Stimulated activated effector memory CD8-positive, alpha-beta T cell treated with anti-CD3 and anti-CD28 coated beads, Interleukin-12 subunit alpha, Interleukin-12 subunit beta, amount 100 ng/mL, for 72 hours (primary cell): Measurements from ENCODE around the gene PTAFR.

ENCODE experiments used
- ATAC-seq: fragments of 150-1000 bp; cut with Tn5 transposase; 2 replicates; pipeline ENCODE4 v1.10.0; 2021
- DNase-seq, 2 donors: peaks; one replicate each; pipeline ENCODE4 v3.0.0; 2021 to 2022; ENCODE audit warnings: low spot score in 2 of 2
- H3K27ac Mint-ChIP-seq: one replicate; pipeline ENCODE4 v1.8.0; 2022; ENCODE audit warnings: mild to moderate bottlenecking, mixed read lengths
- H3K36me3 Mint-ChIP-seq: one replicate; pipeline ENCODE4 v1.8.0; 2022; ENCODE audit warnings: mild to moderate bottlenecking, mixed read lengths
- H3K4me1 Mint-ChIP-seq: one replicate; pipeline ENCODE4 v1.8.0; 2022; ENCODE audit warnings: mixed read lengths
- H3K4me3 Mint-ChIP-seq: one replicate; pipeline ENCODE4 v1.8.0; 2022; ENCODE audit warnings: mild to moderate bottlenecking, mixed read lengths
- H3K9me3 Mint-ChIP-seq: one replicate; pipeline ENCODE4 v1.8.0; 2022; ENCODE audit warnings: mixed read lengths

Gene PTAFR

DNA sequence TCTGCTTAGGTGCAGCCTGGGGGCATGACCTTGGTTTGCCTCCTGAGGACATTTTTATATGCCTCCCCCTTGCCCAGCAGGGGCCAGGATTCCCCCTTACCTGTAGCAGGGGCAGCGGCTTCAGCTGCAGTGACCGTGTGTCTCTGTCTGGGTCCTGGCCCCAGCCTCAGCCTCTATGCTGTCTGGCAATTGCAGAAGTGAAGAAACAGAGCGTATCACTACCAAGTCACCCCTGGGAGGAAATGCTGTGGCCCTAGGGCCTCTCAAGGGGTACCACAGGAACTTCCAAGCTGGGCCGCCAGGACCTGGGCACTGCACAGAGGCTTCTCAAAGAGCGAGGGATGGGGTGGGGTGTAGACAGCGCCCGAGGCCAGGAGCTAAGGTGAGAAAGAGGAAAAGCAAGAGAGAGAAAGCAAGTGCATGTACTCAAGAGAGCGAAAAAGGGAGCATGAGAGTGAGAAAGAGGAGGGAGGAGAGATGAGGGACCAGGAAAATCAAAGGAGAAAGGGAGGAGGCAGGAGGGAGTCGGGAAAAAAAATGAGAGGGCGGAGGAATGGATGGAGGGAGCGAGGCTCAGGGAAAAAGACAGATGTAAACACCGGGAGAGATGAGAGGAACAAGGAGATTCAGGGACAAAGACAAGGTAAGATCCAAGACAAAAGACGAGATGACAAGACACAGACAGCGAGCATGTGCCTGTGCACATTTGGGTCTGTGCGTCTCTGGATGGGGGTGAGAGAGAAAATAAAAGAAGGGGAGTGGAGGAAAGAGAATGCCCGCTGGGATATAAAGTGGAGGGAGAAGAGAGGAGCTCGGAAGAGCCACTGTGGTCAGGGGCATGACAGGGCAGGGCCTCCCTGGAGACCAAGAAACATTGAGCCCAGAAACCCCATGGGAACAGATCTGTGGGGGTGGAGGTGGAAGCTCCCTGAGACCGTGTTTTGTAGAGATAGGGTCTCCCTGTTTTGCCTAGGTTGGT, at the start of gene PTAFR:
Gene PTAFR (minus strand): TSS at position 199 of the 979 bp plus-strand sequence. CDS start 25,669 bp downstream, outside the sequence.
- Mint-ChIP-seq H3K9me3 (no peaks in the 10 kb centered on the region), H3K4me3 (no peak within 1 kb of the TSS), H3K4me1 (peaks cover 51% of the 10 kb centered on the region), H3K36me3 (no peaks in the 10 kb centered on the region), H3K27ac (no peak within 1 kb of the TSS)
- DNase-seq (no peak), ATAC-seq (no peak)

- peaks cover 85% of the 10 kb centered on the region for H3K36me3 Mint-ChIP-seq
- no peak for DNase-seq
- H3K27ac Mint-ChIP-seq, result no peak overlapping the region
- no peak for ATAC-seq
- no peaks in the 10 kb centered on the region for H3K9me3 Mint-ChIP-seq
- H3K4me1 Mint-ChIP-seq, result no peaks in the 10 kb centered on the region
- no peak overlapping the region for H3K4me3 Mint-ChIP-seq
These were observed 36.8 kb upstream of the PTAFR start for GRCh38 chr1:28213315-28213714.

- no peak overlapping the region for H3K4me3 Mint-ChIP-seq
- ATAC-seq (no peak), DNase-seq (no peak)
- H3K36me3 Mint-ChIP-seq, result peaks cover 84% of the 10 kb centered on the region
- H3K4me1 Mint-ChIP-seq, result no peaks in the 10 kb centered on the region
- no peak overlapping the region for H3K27ac Mint-ChIP-seq
- no peaks in the 10 kb centered on the region for H3K9me3 Mint-ChIP-seq
These were observed 33.2 kb upstream of the PTAFR start for GRCh38 chr1:28209700-28210099.

- Mint-ChIP-seq H3K9me3 (no peaks in the 10 kb centered on the region), H3K4me3 (no peak overlapping the region), H3K27ac (no peak overlapping the region), H3K4me1 (no peaks in the 10 kb centered on the region), H3K36me3 (peaks cover 84% of the 10 kb centered on the region)
- peak; percentile 88 for ATAC-seq
- peak; percentile 24 to 70 for DNase-seq
These were observed 32.4 kb upstream of the PTAFR start for GRCh38 chr1:28208818-28209441.

DNA sequence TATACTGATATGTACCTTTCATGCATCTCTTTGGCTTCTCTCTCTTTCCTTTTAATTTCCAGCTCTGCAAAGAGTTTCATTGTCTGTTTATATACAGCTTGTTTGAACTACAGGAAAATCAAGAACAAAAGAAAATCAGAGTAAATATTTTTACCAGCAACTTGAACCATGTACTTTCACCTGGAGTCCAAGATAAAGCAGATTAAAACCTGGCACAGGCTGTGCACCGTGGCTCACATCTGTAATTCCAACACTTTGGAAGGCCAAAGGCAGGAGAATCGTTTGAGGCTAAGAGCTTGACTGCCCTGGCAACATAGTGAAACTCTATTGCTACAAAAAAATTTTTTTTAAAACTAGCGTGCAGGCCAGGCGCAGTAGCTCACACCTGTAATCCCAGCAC, 28.8 kb upstream of the PTAFR start:
- DNase-seq (no peak), ATAC-seq (no peak)
- Mint-ChIP-seq H3K36me3 (peaks cover 86% of the 10 kb centered on the region), H3K4me3 (no peak overlapping the region), H3K27ac (no peak overlapping the region), H3K4me1 (peaks cover 13% of the 10 kb centered on the region), H3K9me3 (no peaks in the 10 kb centered on the region)

GRCh38 chr1:28200234-28200873, 23.9 kb upstream of the PTAFR start:
- Mint-ChIP-seq H3K9me3 (peaks cover 3% of the 10 kb centered on the region), H3K36me3 (peaks cover 85% of the 10 kb centered on the region), H3K4me3 (peak overlapping the region; percentile 55), H3K27ac (peak overlapping the region; percentile 88), H3K4me1 (peaks cover 47% of the 10 kb centered on the region)
- DNase-seq (peak in 1 of 2 donors; percentile 57), ATAC-seq (no peak)

DNA sequence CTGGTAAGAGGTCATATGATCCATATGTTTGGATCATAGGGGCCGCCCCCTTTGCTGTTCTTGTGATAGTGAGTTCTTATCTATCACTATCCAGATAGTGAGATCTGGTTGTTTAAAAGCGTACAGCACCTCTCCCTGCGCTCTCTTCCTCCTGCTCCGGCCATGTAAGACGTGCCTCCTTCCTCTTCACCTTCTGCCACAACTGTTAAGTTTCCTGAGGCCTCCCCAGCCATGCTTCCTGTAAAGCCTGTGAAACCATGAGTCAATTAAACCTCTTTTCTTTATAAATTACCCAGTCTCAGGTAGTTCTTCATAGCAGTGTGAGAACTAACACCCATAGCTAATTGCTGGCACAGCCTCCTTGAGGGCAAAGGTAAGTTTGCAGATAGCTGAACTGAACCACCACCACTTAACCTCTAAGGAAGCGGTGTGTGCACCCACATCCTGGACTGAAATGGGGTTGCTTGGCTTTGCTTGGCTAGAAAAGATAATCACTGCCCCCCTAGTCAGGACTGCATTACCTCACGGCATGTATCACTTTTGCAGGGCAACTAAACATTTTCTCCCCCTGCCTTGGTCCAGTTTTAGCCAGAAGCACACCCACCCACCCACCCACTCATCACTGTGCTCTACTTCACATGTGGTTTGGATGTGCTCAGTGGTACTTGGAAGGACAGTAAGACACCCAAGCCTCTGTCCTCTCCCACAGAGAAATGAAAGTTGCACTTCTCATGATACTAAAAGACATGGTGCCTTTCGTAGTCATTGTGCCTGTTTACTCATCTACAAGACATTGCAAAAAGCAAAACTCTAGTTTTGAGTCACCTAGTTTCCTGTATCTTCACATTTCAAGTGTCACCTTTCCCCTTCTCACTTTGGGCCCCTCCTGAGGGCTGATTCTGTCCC, 23.1 kb upstream of the PTAFR start:
- Mint-ChIP-seq H3K36me3 (peaks cover 78% of the 10 kb centered on the region), H3K4me1 (peaks cover 47% of the 10 kb centered on the region), H3K9me3 (peaks cover 3% of the 10 kb centered on the region), H3K27ac (peak overlapping the region; percentile 88), H3K4me3 (peak overlapping the region; percentile 55)
- ATAC-seq, result peak; percentile 95
- peak; percentile 64 to 92 for DNase-seq

DNA sequence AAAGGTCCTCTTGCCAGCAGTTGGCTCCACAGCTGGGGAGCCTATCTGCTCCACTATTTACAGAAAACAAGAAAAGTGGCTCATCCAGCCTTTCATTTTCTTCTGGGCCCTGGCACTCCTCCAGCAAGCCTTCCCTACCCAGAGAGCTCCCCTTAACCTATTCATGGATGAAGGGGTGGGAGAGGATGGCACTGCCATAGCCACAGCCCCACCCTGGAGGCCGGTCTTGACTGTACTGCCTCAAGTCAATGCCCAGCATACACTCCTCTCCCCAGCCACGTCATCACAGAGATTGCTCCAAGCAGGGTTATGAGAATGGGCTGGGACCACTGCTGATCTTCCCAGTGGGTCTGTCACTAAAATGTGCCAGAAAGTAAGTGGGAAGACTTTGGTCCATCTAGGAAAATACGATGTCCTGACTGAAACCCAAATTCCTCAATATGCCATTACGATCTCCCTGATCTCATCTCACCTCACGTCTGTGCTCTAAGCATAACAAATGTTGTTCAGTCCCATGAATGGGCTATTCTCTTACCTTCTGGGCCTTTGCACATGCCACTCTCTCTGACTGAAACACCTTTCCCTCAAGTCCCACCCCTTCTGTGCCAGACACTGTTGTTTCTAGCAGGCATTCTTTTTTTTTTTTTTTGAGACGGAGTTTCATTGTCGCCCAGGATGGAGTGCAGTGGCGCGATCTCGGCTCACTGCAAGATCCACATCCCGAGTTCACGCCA, 21.4 kb upstream of the PTAFR start:
- Mint-ChIP-seq H3K4me3 (no peak overlapping the region), H3K9me3 (peaks cover 3% of the 10 kb centered on the region), H3K36me3 (peaks cover 60% of the 10 kb centered on the region), H3K4me1 (peaks cover 58% of the 10 kb centered on the region), H3K27ac (peak overlapping the region; percentile 88)
- ATAC-seq, result no peak
- no peak for DNase-seq

DNA sequence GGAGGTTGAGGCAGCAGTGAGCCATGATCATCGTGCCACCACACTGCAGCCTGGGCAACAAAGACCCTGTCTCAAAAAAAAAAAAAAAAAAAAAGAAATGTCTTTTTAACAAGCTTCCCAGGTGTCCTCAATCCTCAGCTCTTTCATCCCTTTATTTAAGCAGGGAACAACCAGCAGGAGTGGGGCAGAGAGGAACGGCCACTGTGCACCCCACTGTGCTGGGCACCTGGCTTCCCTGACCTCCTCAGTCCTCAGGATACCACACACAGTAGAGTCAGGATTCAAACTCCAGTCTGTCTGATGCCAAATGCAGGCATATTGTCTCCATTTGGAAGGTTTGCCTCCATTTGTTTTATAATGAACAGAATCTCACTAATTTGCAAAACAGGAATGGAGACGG, 19.8 kb upstream of the PTAFR start:
- H3K9me3 Mint-ChIP-seq, result peaks cover 3% of the 10 kb centered on the region
- DNase-seq (no peak), ATAC-seq (no peak)
- H3K4me1 Mint-ChIP-seq, result peaks cover 60% of the 10 kb centered on the region
- H3K27ac Mint-ChIP-seq, result no peak overlapping the region
- H3K36me3 Mint-ChIP-seq, result peaks cover 45% of the 10 kb centered on the region
- H3K4me3 Mint-ChIP-seq, result no peak overlapping the region

- ATAC-seq (no peak), DNase-seq (no peak)
- H3K36me3 Mint-ChIP-seq, result peaks cover 40% of the 10 kb centered on the region
- no peak overlapping the region for H3K4me3 Mint-ChIP-seq
- H3K4me1 Mint-ChIP-seq, result peaks cover 60% of the 10 kb centered on the region
- H3K27ac Mint-ChIP-seq, result no peak overlapping the region
- peaks cover 3% of the 10 kb centered on the region for H3K9me3 Mint-ChIP-seq
These were observed 19.3 kb upstream of the PTAFR start for GRCh38 chr1:28195780-28196179.

GRCh38 chr1:28194326-28195035, 18.0 kb upstream of the PTAFR start:
- H3K4me1 Mint-ChIP-seq, result peaks cover 52% of the 10 kb centered on the region
- peaks cover 3% of the 10 kb centered on the region for H3K9me3 Mint-ChIP-seq

GRCh38 chr1:28193701-28194161, 17.2 kb upstream of the PTAFR start:
- Mint-ChIP-seq H3K9me3 (no peaks in the 10 kb centered on the region), H3K4me1 (peaks cover 44% of the 10 kb centered on the region), H3K4me3 (no peak overlapping the region), H3K36me3 (peaks cover 19% of the 10 kb centered on the region), H3K27ac (peak overlapping the region; percentile 0)
- ATAC-seq (no peak), DNase-seq (no peak)

More at GRCh38 chr1:28194326-28195035, 18.0 kb upstream of the PTAFR start:
- Mint-ChIP-seq H3K36me3 (peaks cover 27% of the 10 kb centered on the region), H3K27ac (peak overlapping the region; percentile 0), H3K4me3 (peak overlapping the region; percentile 16)
- no peak for ATAC-seq
- DNase-seq, result no peak

GRCh38 chr1:28190996-28191645, 14.6 kb upstream of the PTAFR start:
- Mint-ChIP-seq H3K36me3 (no peaks in the 10 kb centered on the region), H3K27ac (no peak overlapping the region), H3K9me3 (no peaks in the 10 kb centered on the region), H3K4me1 (peaks cover 22% of the 10 kb centered on the region), H3K4me3 (no peak overlapping the region)
- ATAC-seq (no peak), DNase-seq (no peak)
